PC-9 (cell line): ENCODE results near the gene ZNF581.

Source experiments
- CTCF ChIP-seq: fragments of 200-600 bp; sonication (generic); conservative IDR thresholded peaks from 2 replicates; pipeline ENCODE4 v1.6.1; 2017; ENCODE audit warnings: mixed run types, antibody characterized with exemption, mild to moderate bottlenecking, moderate library complexity
- EZH2 ChIP-seq: fragments of 200-600 bp; sonication (generic); IDR thresholded peaks from 2 replicates; pipeline ENCODE4 v1.8.0; 2017; ENCODE audit warnings: antibody characterized with exemption, low read depth

DNA sequence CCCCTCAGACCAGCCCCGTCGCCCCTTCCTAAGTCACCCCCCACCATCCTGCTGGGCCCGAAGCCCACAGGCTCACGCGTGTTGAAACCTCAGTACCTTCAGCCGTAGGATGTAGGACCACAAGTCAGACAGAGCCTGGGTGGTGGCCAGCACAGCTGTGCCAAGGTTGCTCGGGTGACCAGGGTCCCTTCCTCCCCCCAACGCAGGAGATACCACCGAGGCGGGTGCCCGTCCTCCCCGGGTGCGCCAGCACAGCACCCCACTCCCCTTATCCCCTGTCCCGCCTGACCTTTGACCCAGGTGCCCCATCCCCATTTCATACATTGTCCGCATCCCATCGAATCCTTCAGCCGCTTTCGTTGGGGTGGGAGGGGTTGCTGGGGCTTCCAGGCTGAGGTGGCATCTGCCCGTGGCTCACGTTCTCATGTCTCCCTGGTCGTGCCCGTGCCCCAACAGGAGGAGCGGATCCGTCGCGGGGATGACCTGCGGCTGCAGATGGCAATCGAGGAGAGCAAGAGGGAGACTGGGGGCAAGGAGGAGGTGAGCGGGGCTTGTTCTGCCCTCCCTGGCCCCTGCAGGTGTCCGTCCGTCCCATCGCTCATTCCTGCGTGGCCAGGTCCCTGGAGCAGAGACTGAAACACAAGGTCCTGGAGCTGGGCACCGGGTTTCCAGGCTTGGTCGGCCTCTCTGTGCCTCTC, 46.1 kb downstream of the ZNF581 start:
- TF ChIP-seq EZH2 (no peak), CTCF (no peak)
